CD4-positive, alpha-beta T cell (primary cell): ENCODE measurements around the gene RNF114. TPM values are rescaled to one million over a fixed set of nuclear protein-coding genes. Genes with fewer than 3 reads are reported as not detected.
"Not testable (repeated sequence)": the region's sequence is repeated elsewhere in the genome, so short reads cannot be mapped to it uniquely, and the experiment has no call there.

Source experiments
- ATAC-seq: fragments of 200-7000 bp; cut with Tn5 transposase; one replicate; pipeline ENCODE4 v1.10.0; 2022; ENCODE audit warnings: mild to moderate bottlenecking; ENCODE audit not compliant: poor library complexity
- CTCF ChIA-PET: fragments of 350-600 bp; sonication (Branson Sonifier 250); formaldehyde crosslinking; loops from one replicate; lab custom pipeline; 2021; ENCODE audit warnings: antibody characterized with exemption, inconsistent platforms; lab: Charles Lee
- POLR2A ChIA-PET: fragments of 350-600 bp; sonication (Branson Sonifier 250); formaldehyde crosslinking; loops from one replicate; lab custom pipeline; 2021; ENCODE audit warnings: antibody characterized with exemption, inconsistent platforms; lab: Charles Lee
- DNase-seq, 14 experiments: peaks; one replicate each; pipeline ENCODE4 v3.0.0-alpha.2; 2013 to 2020; ENCODE audit warnings: mixed read lengths in 2 of 14
- H3K27ac ChIP-seq, 2 donors: one replicate each; pipeline versions ENCODE4 v1.5.1 to v1.7.0; 2013; ENCODE audit warnings: low read length in 2 of 2, low read depth in 1 of 2, mild to moderate bottlenecking in 1 of 2
- H3K27me3 ChIP-seq, 2 experiments: 1 replicate in 1 of 2; 2 replicates in 1 of 2; pipeline versions ENCODE4 v1.6.1 to v1.7.0; 2013; ENCODE audit warnings: low read length in 2 of 2, control low read depth in 1 of 2, mild to moderate bottlenecking in 1 of 2, moderate library complexity in 1 of 2; ENCODE audit not compliant: insufficient read depth in 2 of 2, control insufficient read depth in 1 of 2
- H3K36me3 ChIP-seq: one replicate; pipeline ENCODE4 v1.6.1; 2013; ENCODE audit warnings: low read length, control low read depth; ENCODE audit not compliant: insufficient read depth
- H3K4me1 ChIP-seq: one replicate; pipeline ENCODE4 v1.6.1; 2013; ENCODE audit warnings: low read length, control low read depth; ENCODE audit not compliant: insufficient read depth
- H3K4me3 ChIP-seq: one replicate; pipeline ENCODE4 v1.5.1; 2013; ENCODE audit warnings: mild to moderate bottlenecking, low read length, moderate library complexity
- H3K9me3 ChIP-seq, 2 experiments: 1 replicate in 1 of 2; 2 replicates in 1 of 2; pipeline versions ENCODE4 v1.6.1 to v1.7.0; 2013; ENCODE audit warnings: low read length in 2 of 2, mild to moderate bottlenecking in 2 of 2, control low read depth in 1 of 2, moderate library complexity in 1 of 2; ENCODE audit not compliant: control insufficient read depth in 1 of 2, insufficient read depth in 1 of 2
- H3K27ac Mint-ChIP-seq: one replicate; pipeline ENCODE4 v1.8.0; 2020; ENCODE audit warnings: mixed read lengths
- H3K27me3 Mint-ChIP-seq: one replicate; pipeline ENCODE4 v1.8.0; 2021; ENCODE audit warnings: mixed read lengths
- H3K36me3 Mint-ChIP-seq: one replicate; pipeline ENCODE4 v1.8.0; 2021; ENCODE audit warnings: low read depth, mixed read lengths
- H3K4me1 Mint-ChIP-seq: one replicate; pipeline ENCODE4 v1.8.0; 2021; ENCODE audit warnings: low read depth, mixed read lengths
- H3K4me3 Mint-ChIP-seq: one replicate; pipeline ENCODE4 v1.8.0; 2020; ENCODE audit warnings: mild to moderate bottlenecking, mixed read lengths
- H3K9me3 Mint-ChIP-seq: one replicate; pipeline ENCODE4 v1.8.0; 2020; ENCODE audit warnings: mixed read lengths
- CTCF ChIP-seq: fragments of 200-600 bp; IDR thresholded peaks from one replicate; pipeline ENCODE4 v1.8.0; 2022; ENCODE audit warnings: antibody characterized with exemption, mild to moderate bottlenecking
- intact Hi-C, 2 experiments: fragments of 100-400 bp; cut with DNase I in 1 of 2; cut with micrococcal nuclease in 1 of 2; formaldehyde crosslinking; loops; one replicate each; pipeline versions ENCODE4 v1.15.1 to v1.9.0; 2023 to 2025; cut with DNase I, micrococcal nuclease
- total RNA-seq, 174 experiments: library from RNA in 2 of 174; stranded (reverse) in 2 of 174; gene quantifications; one replicate each; pipeline ENCODE4 v1.2.3 and lab custom pipeline; 2021 to 2026

Gene RNF114
- total RNA-seq, 2 experiments from 2014 or later: 129 to 132 TPM

DNA sequence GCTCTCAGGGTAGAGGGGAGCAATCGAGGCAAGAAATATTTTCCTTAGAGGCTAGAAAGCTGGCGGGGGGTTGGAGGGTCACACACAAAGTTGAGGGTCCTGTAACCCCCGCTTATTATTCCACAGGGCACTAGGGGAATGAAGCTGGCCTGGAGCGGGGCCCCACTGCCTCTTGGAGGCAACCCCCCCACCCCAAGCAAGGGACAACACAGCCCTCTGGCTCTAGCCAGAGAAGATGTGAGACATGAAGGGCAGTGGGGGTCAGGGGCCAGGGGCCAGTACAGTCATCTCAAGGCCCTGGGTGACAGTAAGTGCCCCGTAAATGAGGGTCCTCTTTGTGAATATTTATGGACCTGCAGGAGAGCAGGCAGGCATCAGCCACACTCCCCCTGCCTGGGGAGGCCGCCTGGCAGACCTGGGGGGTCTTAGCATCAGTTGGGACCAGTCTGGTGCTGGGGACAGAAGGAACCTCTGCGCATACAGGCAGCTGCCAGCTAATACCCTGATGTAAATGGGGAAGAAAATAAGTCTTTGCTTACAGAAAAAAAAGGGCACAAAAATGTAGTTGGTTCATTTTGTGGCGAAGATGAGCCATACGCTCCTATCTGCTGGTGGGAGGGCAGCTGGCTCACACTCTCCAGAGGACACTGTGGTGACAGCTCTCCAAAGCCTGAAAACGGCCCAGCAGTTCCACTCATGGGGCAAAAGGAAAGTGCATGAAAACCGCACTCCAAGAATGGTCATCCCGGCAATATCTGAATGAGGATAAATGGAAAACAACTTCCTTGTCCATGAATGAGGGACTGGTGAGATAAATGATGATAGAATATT, 42.7 kb upstream of the RNF114 start:
- Mint-ChIP-seq H3K27ac (peak overlapping the region; percentile 24), H3K27me3 (no peaks in the 10 kb centered on the region), H3K4me1 (peaks cover 18% of the 10 kb centered on the region), H3K4me3 (peak overlapping the region; percentile 55), H3K9me3 (no peaks in the 10 kb centered on the region), H3K36me3 (peaks cover 12% of the 10 kb centered on the region)
- intact Hi-C loops: no loop called here
- Histone ChIP-seq H3K4me3 (peak overlapping the region; percentile 2), H3K27ac (no peak overlapping the region), H3K36me3 (peaks cover 4% of the 10 kb centered on the region), H3K9me3 (no peaks in the 10 kb centered on the region), H3K27me3 (no peaks in the 10 kb centered on the region), H3K4me1 (peaks cover 16% of the 10 kb centered on the region)
- ATAC-seq (no peak), DNase-seq (no peak)
- ChIA-PET POLR2A (no interaction called here), CTCF (no interaction called here)
- no peak for TF ChIP-seq CTCF

- H3K36me3 Mint-ChIP-seq: peaks cover 6% of the 10 kb centered on the region
- Histone ChIP-seq H3K36me3 (peaks cover 4% of the 10 kb centered on the region), H3K27me3 (no peaks in the 10 kb centered on the region), H3K27ac (no peak overlapping the region), H3K4me1 (peaks cover 16% of the 10 kb centered on the region), H3K9me3 (no peaks in the 10 kb centered on the region), H3K4me3 (peak overlapping the region; percentile 2)
- TF ChIP-seq CTCF: no peak
- H3K4me3 Mint-ChIP-seq: peak overlapping the region; percentile 55
- H3K27me3 Mint-ChIP-seq: no peaks in the 10 kb centered on the region
- ATAC-seq (no peak), DNase-seq (peak in 1 of 14 experiments; percentile 25)
- ChIA-PET CTCF (no interaction called here), POLR2A (no interaction called here)
- no peaks in the 10 kb centered on the region for H3K9me3 Mint-ChIP-seq
- no peak overlapping the region for H3K27ac Mint-ChIP-seq
- intact Hi-C loops: no loop called here
- H3K4me1 Mint-ChIP-seq: peaks cover 15% of the 10 kb centered on the region
These were observed 42.1 kb upstream of the RNF114 start for GRCh38 chr20:49894073-49894470.

DNA sequence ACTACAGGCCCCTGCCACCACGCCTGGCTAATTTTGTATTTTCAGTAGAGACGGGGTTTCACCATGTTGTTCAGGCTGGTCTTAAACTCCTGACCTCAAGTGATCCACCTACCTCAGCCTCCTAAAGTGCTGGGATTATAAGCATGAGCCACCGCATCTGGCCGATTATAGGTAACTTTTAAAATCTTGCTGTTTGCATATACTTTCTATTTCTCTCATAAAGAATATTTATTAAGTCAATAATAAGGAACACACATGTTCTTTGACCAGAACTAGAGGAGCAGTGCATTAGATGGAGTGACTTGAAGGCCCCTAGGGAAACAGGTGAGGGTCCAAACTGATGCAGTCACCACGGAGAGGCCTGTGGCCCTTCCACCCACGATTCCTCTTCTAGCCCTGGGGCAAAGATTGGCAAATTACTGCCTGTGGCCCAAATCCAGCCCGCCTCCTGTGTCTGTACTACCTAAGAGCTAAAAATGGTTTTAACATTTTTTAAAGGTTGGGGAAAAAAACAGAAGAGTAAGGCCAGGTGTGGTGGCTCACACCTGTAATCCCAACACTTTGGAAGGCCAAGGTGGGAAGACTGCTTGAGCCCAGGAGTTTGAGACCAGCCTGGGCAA, 40.6 kb upstream of the RNF114 start:
- H3K27me3 ChIP-seq, H3K27me3 Mint-ChIP-seq, H3K36me3 ChIP-seq, H3K9me3 Mint-ChIP-seq, ATAC-seq, POLR2A ChIA-PET, H3K4me3 ChIP-seq, H3K36me3 Mint-ChIP-seq, CTCF ChIA-PET, H3K27ac ChIP-seq, DNase-seq, intact Hi-C loops, H3K9me3 ChIP-seq, H3K4me3 Mint-ChIP-seq, H3K27ac Mint-ChIP-seq: not testable (repeated sequence)
- H3K4me1 Mint-ChIP-seq: peaks cover 15% of the 10 kb centered on the region
- H3K4me1 ChIP-seq: peaks cover 16% of the 10 kb centered on the region
